Measurements from ENCODE around the gene CADPS. TPM values are rescaled to one million over a fixed set of nuclear protein-coding genes. Genes with fewer than 3 reads are reported as not detected.
A peak's percentile ranks its signal among the peaks of the same experiment; 100 is the strongest.

CADPS gene
- polyA plus RNA-seq, 1 donor from 2014 or later, result 118 TPM

- Histone ChIP-seq H3K27me3 (ENCODE audit: insufficient read depth, low read depth, low read length) (no peaks in the 10 kb centered on the region), H4K20me1 (ENCODE audit: insufficient read depth) (no peaks in the 10 kb centered on the region), H3K27ac (ENCODE audit: low read length) (no peak overlapping the region), H3F3A (ENCODE audit: insufficient read depth, low read length, poor library complexity, severe bottlenecking) (no peaks in the 10 kb centered on the region), H3K9me2 (ENCODE audit: insufficient read depth, low read length) (no peaks in the 10 kb centered on the region), H3K4me3 (ENCODE audit: low read length) (no peak overlapping the region), H3K36me3 (ENCODE audit: insufficient read depth, low read length) (no peaks in the 10 kb centered on the region), H3K4me2 (ENCODE audit: low read length) (no peak overlapping the region), H2AFZ (ENCODE audit: low read depth, low read length) (no peak overlapping the region), H3K9me3 (ENCODE audit: low read length) (no peaks in the 10 kb centered on the region), H3K9ac (ENCODE audit: low read length) (no peak overlapping the region), H3K79me2 (replicated peaks; ENCODE audit: insufficient read depth, low read length) (peaks cover 2% of the 10 kb centered on the region)
- TF ChIP-seq TAF1 (IDR thresholded peaks at IDR 0.05; ENCODE audit: low read depth) (no peak), RAD21 (conservative IDR thresholded peaks at IDR 0.05) (no peak), EZH2 (IDR thresholded peaks at IDR 0.05; ENCODE audit: borderline replicate concordance, insufficient read depth, low read length, poor library complexity, severe bottlenecking) (no peak), REST (IDR thresholded peaks at IDR 0.05; ENCODE audit: borderline replicate concordance) (no peak), POLR2AphosphoS5 (IDR thresholded peaks at IDR 0.05) (no peak), SMC3 (conservative IDR thresholded peaks at IDR 0.05; ENCODE audit: poor library complexity) (no peak), MXI1 (conservative IDR thresholded peaks at IDR 0.05; ENCODE audit: poor library complexity, severe bottlenecking) (no peak), EP300 (conservative IDR thresholded peaks at IDR 0.05; ENCODE audit: poor library complexity, severe bottlenecking) (no peak)
Measured at GRCh38 chr3:62812631-62813030, 62.6 kb downstream of the CADPS start.

- H3K4me2 ChIP-seq (ENCODE audit: low read length), result no peak overlapping the region
- H2AFZ ChIP-seq (ENCODE audit: low read depth, low read length), result no peak overlapping the region
- TF ChIP-seq CTCF (IDR thresholded peaks at IDR 0.05; ENCODE audit: poor library complexity, severe bottlenecking) (no peak), SMC3 (conservative IDR thresholded peaks at IDR 0.05; ENCODE audit: poor library complexity) (no peak), MXI1 (conservative IDR thresholded peaks at IDR 0.05; ENCODE audit: poor library complexity, severe bottlenecking) (no peak), EP300 (conservative IDR thresholded peaks at IDR 0.05; ENCODE audit: poor library complexity, severe bottlenecking) (no peak), REST (IDR thresholded peaks at IDR 0.05; ENCODE audit: borderline replicate concordance) (no peak), RAD21 (conservative IDR thresholded peaks at IDR 0.05) (no peak), EZH2 (IDR thresholded peaks at IDR 0.05; ENCODE audit: borderline replicate concordance, insufficient read depth, low read length, poor library complexity, severe bottlenecking) (no peak), POLR2AphosphoS5 (IDR thresholded peaks at IDR 0.05) (no peak), TAF1 (IDR thresholded peaks at IDR 0.05; ENCODE audit: low read depth) (no peak)
- no peaks in the 10 kb centered on the region for H3F3A ChIP-seq (ENCODE audit: insufficient read depth, low read length, poor library complexity, severe bottlenecking)
- H3K4me3 ChIP-seq (ENCODE audit: low read length), result no peak overlapping the region
- no peak overlapping the region for H3K9ac ChIP-seq (ENCODE audit: low read length)
- no peaks in the 10 kb centered on the region for H3K9me3 ChIP-seq (ENCODE audit: low read length)
- peak overlapping the region; percentile 9 for H3K27ac ChIP-seq (ENCODE audit: low read length)
- no peaks in the 10 kb centered on the region for H3K27me3 ChIP-seq (ENCODE audit: insufficient read depth, low read depth, low read length)
- no peaks in the 10 kb centered on the region for H3K36me3 ChIP-seq (ENCODE audit: insufficient read depth, low read length)
- no peaks in the 10 kb centered on the region for H3K9me2 ChIP-seq (ENCODE audit: insufficient read depth, low read length)
- peaks cover 2% of the 10 kb centered on the region for H3K79me2 ChIP-seq (replicated peaks; ENCODE audit: insufficient read depth, low read length)
- H4K20me1 ChIP-seq (ENCODE audit: insufficient read depth), result no peaks in the 10 kb centered on the region
Measured at GRCh38 chr3:62811119-62811518, 64.1 kb downstream of the CADPS start.

Data from neural cell (in vitro differentiated cells).